HepG2 (cell line): ENCODE data around the gene ZNF343. TPM values are rescaled to one million over a fixed set of nuclear protein-coding genes. Genes with fewer than 3 reads are reported as not detected.

Experiments
- ATAC-seq: fragments of 200-7000 bp; cut with Tn5 transposase; 3 replicates; pipeline ENCODE4 v1.9.1; 2020; ENCODE audit warnings: mild to moderate bottlenecking, moderate library complexity
- BruUV-seq: library from RNA; stranded (reverse); fragments of 400-500 nt; replicated peaks from 2 replicates; lab custom pipeline; 2021; lab: Mats Ljungman, UMichigan
- CTCF ChIA-PET: fragments of 300-600 bp; formaldehyde crosslinking; extraction: SDS; loops from one replicate; lab custom pipeline; 2021; ENCODE audit warnings: low total read pairs, inconsistent platforms, low intra/inter-chr PET ratio; lab: Yijun Ruan, JAX
- POLR2A ChIA-PET: fragments of 350-600 bp; sonication (Branson Sonifier 250); formaldehyde crosslinking; loops from one replicate; lab custom pipeline; 2020; ENCODE audit warnings: antibody characterized with exemption, inconsistent platforms; lab: Yijun Ruan, JAX
- DNase-seq: peaks from one replicate; pipeline ENCODE4 v3.0.0-alpha.2; 2015; ENCODE audit warnings: low spot score
- FAIRE-seq: peaks from 3 replicates; lab custom pipeline; 2011; peaks lifted over from hg19 to GRCh38; lab: Jason Lieb, UNC
- H2AFZ ChIP-seq: one replicate; pipeline ENCODE4 v1.6.1; 2011; ENCODE audit warnings: low read length, inconsistent platforms
- H3K27ac ChIP-seq: fragments of 300-600 bp; 3 replicates; pipeline ENCODE4 v1.8.0; 2011; ENCODE audit warnings: mixed run types, mild to moderate bottlenecking, mixed read lengths, low read length, inconsistent platforms; ENCODE audit not compliant: insufficient read depth; ENCODE audit errors: extremely low read length
- H3K27me3 ChIP-seq, 2 experiments: fragments of 200-600 bp in 1 of 2; 2 replicates in 1 of 2; 3 replicates in 1 of 2; pipeline versions ENCODE4 v1.6.0 to v1.8.0; 2011; ENCODE audit warnings: low read length in 2 of 2, mild to moderate bottlenecking in 2 of 2, moderate library complexity in 2 of 2, inconsistent platforms in 1 of 2; ENCODE audit not compliant: insufficient read depth in 2 of 2, control insufficient read depth in 1 of 2
- H3K36me3 ChIP-seq, 2 experiments: fragments of 200-600 bp in 1 of 2; replicated peaks in 1 of 2; 2 replicates in 1 of 2; 3 replicates in 1 of 2; pipeline versions ENCODE4 v1.5.1 to v1.8.0; 2011; ENCODE audit warnings: low read length in 2 of 2, inconsistent platforms in 1 of 2; ENCODE audit not compliant: insufficient read depth in 2 of 2, control insufficient read depth in 1 of 2
- H3K4me1 ChIP-seq: 2 replicates; pipeline ENCODE4 v1.5.1; 2012; ENCODE audit warnings: low read length, inconsistent platforms; ENCODE audit not compliant: insufficient read depth
- H3K4me2 ChIP-seq: 2 replicates; pipeline ENCODE4 v1.6.0; 2011; ENCODE audit warnings: low read depth, low read length, inconsistent platforms
- H3K4me3 ChIP-seq, 3 experiments: fragments of 200-600 bp in 1 of 3; sonication (generic), shearing (Covaris generic) in 1 of 3; replicated peaks in 1 of 3; 2 replicates each; pipeline ENCODE4 v1.5.1; 2011 to 2016; ENCODE audit warnings: low read length in 3 of 3, inconsistent platforms in 2 of 3, low read depth in 2 of 3, mild to moderate bottlenecking in 2 of 3, control low read depth in 1 of 3, mixed read lengths in 1 of 3; ENCODE audit not compliant: insufficient read depth in 1 of 3
- H3K79me2 ChIP-seq: one replicate; pipeline ENCODE4 v1.6.1; 2011; ENCODE audit warnings: low read length, inconsistent platforms; ENCODE audit not compliant: insufficient read depth
- H3K9ac ChIP-seq: 2 replicates; pipeline ENCODE4 v1.6.0; 2011; ENCODE audit warnings: mild to moderate bottlenecking, low read depth, low read length, inconsistent platforms; ENCODE audit not compliant: insufficient read depth
- H3K9me3 ChIP-seq: 2 replicates; pipeline ENCODE4 v1.5.1; 2012; ENCODE audit warnings: mild to moderate bottlenecking, low read length
- H4K20me1 ChIP-seq: 2 replicates; pipeline ENCODE4 v1.6.0; 2011; ENCODE audit warnings: inconsistent platforms, mild to moderate bottlenecking, low read length, moderate library complexity; ENCODE audit not compliant: insufficient read depth
- ARID4A ChIP-seq: sonication (generic); formaldehyde crosslinking; IDR thresholded peaks from 2 replicates; pipeline ENCODE4 v1.5.0; 2020; ENCODE audit warnings: mild to moderate bottlenecking, missing genetic modification reagents, borderline replicate concordance
- ARNTL ChIP-seq: sonication (generic); formaldehyde crosslinking; IDR thresholded peaks from 2 replicates; pipeline ENCODE4 v1.4.0; 2020; ENCODE audit warnings: mild to moderate bottlenecking, missing genetic modification reagents
- CEBPB ChIP-seq: IDR thresholded peaks from 2 replicates; pipeline ENCODE4 v1.6.1; 2011; ENCODE audit warnings: low read depth, low read length, improper control_type of control experiment, borderline replicate concordance
- ERF ChIP-seq: IDR thresholded peaks from 2 replicates; pipeline ENCODE4 v1.6.1; 2018; ENCODE audit warnings: missing biosample characterization, missing genetic modification reagents
- HIC2 ChIP-seq: sonication (generic); formaldehyde crosslinking; IDR thresholded peaks from 2 replicates; pipeline ENCODE4 v1.9.0; 2022; ENCODE audit warnings: low read depth, missing genetic modification reagents
- IKZF1 ChIP-seq: fragments of 450-650 bp; IDR thresholded peaks from 2 replicates; pipeline ENCODE4 v1.7.1; 2016
- KMT2B ChIP-seq: IDR thresholded peaks from 2 replicates; pipeline ENCODE4 v1.6.1; 2016; ENCODE audit warnings: missing genetic modification reagents, missing compliant biosample characterization
- MAF1 ChIP-seq: sonication (generic); formaldehyde crosslinking; IDR thresholded peaks from 2 replicates; pipeline ENCODE4 v1.5.0; 2020; ENCODE audit warnings: missing genetic modification reagents, borderline replicate concordance
- POLR2A ChIP-seq, 2 experiments: IDR thresholded peaks; 2 replicates each; pipeline ENCODE4 v1.6.1; 2011; ENCODE audit warnings: low read depth in 2 of 2, low read length in 2 of 2, mild to moderate bottlenecking in 1 of 2, moderate library complexity in 1 of 2; ENCODE audit not compliant: insufficient read depth in 1 of 2
- ZFP41 ChIP-seq: sonication (generic); formaldehyde crosslinking; IDR thresholded peaks from 2 replicates; pipeline ENCODE4 v1.4.0; 2020; ENCODE audit warnings: mild to moderate bottlenecking, missing genetic modification reagents, borderline replicate concordance
- WGBS: methylation state at CpG from one replicate; pipeline ENCODE4 v1.1.6; 2017; ENCODE audit warnings: low lambda C conversion rate; 5-methylcytosine and 5-hydroxymethylcytosine counted together
- in situ Hi-C: cut with HindIII; loops from 2 replicates; pipeline ENCODE4 v1.10.0; 2017; ENCODE audit warnings: low pct_unique_long_range_greater_than_20kb; ENCODE audit not compliant: extremely low pct_ligation_motif_present
- intact Hi-C: fragments of 100-400 bp; cut with micrococcal nuclease; formaldehyde crosslinking; loops from one replicate; pipeline ENCODE4 v1.10.0; 2022; ENCODE audit not compliant: unreplicated experiment
- polyA plus RNA-seq, 8 experiments: library from polyadenylated mRNA; depleted of rRNA in 3 of 8; stranded (reverse) in 7 of 8; unstranded in 1 of 8; fragments of >200 nt; fragmentation: Illumina TruSeq in 4 of 8; extraction: Trizol in 4 of 8; gene quantifications; 2 replicates each; pipeline versions ENCODE4 v1.2.1 to v1.2.3, GENCODE V29; 2011 to 2016; ENCODE audit warnings: low read depth in 4 of 8, missing spikeins in 1 of 8, mixed read lengths in 1 of 8; ENCODE audit not compliant: insufficient read depth in 1 of 8
- total RNA-seq, 5 experiments: library from RNA; depleted of rRNA; stranded (reverse); fragments of >200 nt; fragmentation: Illumina TruSeq; extraction: Trizol; gene quantifications; 2 replicates each; pipeline ENCODE4 v1.2.3, GENCODE V29; 2016; ENCODE audit warnings: low read depth in 1 of 5

ZNF343 gene
- total and polyA plus RNA-seq, 2 of the 13 experiments (the other 11 are each of a cell fraction or from before 2014, with no cell fraction given) = 16.4 to 22.1 TPM

GRCh38 chr20:2544211-2544610, 35.5 kb upstream of the ZNF343 start:
- Histone ChIP-seq H3K79me2 (no peaks in the 10 kb centered on the region), H3K4me3 (no peak overlapping the region), H3K4me1 (peaks cover 8% of the 10 kb centered on the region), H3K36me3 (no peaks in the 10 kb centered on the region), H3K27me3 (peaks cover 3 to 9% of the 10 kb centered on the region in 2 experiments; a peak in 3 of 5 replicates), H3K27ac (no peak overlapping the region), H2AFZ (no peak overlapping the region), H3K9ac (no peak overlapping the region), H4K20me1 (no peaks in the 10 kb centered on the region), H3K9me3 (no peaks in the 10 kb centered on the region), H3K4me2 (no peak overlapping the region)
- TF ChIP-seq ZFP41 (CRISPR knock-in tag) (no peak), IKZF1 (no peak), CEBPB (no peak), ARNTL (CRISPR knock-in tag) (no peak), HIC2 (CRISPR knock-in tag) (no peak), POLR2A (IDR thresholded peaks at IDR 0.05; ENCODE audit: insufficient read depth in 1 of 2, low read depth in 2 of 2, low read length in 2 of 2) (no peak), ARID4A (CRISPR knock-in tag) (no peak), MAF1 (CRISPR knock-in tag) (no peak), KMT2B (CRISPR knock-in tag) (no peak), ERF (CRISPR knock-in tag) (no peak)
- POLR2A ChIA-PET = no interaction called here
- ATAC-seq (no peak), FAIRE-seq (no peak), DNase-seq (no peak)
- no TSS peak for BruUV-seq
- in situ Hi-C loops = no loop called here
- CTCF ChIA-PET = no interaction called here
- intact Hi-C loops = no loop called here
- 3% methylated on average over 1 of the region's 1 CpG for WGBS
